ENCODE measurements around the gene SLC35F1.
A peak's percentile ranks its signal among the peaks of the same experiment; 100 is the strongest.

The SLC35F1 gene

DNA sequence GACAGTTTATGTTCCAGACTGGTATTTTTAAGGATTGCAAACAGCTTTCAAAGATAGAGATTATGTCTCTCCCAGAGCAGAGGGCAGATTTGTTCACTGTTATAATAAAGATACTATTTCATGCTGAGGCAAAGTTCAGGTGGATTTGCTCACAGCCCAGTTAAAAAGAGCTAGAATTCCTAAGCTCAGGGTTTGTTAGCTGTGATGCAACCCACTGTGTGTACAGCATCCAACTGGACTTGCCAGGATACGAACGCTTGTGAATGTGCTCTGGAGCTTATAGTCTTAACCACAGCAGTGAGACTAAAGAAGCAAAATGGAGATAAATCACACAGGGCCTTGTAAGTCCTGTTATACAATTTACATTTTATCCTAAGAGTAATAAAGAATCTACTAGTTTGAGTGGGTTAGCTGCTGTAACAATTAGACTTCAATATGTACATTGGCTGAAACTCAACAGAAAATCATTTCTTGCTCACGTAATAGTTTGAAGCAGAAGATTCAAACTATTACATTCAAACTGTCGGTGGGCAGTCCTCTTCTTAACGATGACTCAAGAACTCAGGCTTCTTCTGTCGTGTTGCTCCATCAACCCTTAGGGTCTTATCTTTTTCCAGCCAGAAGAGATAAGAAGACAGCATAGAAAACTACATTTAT lies 437.1 kb downstream of the SLC35F1 start:
- no peak for DNase-seq (ENCODE audit: low read depth)
- H3K4me3 ChIP-seq (ENCODE audit: control insufficient read depth, low read depth, low read length): no peak overlapping the region
- TF ChIP-seq, protein P1, sequence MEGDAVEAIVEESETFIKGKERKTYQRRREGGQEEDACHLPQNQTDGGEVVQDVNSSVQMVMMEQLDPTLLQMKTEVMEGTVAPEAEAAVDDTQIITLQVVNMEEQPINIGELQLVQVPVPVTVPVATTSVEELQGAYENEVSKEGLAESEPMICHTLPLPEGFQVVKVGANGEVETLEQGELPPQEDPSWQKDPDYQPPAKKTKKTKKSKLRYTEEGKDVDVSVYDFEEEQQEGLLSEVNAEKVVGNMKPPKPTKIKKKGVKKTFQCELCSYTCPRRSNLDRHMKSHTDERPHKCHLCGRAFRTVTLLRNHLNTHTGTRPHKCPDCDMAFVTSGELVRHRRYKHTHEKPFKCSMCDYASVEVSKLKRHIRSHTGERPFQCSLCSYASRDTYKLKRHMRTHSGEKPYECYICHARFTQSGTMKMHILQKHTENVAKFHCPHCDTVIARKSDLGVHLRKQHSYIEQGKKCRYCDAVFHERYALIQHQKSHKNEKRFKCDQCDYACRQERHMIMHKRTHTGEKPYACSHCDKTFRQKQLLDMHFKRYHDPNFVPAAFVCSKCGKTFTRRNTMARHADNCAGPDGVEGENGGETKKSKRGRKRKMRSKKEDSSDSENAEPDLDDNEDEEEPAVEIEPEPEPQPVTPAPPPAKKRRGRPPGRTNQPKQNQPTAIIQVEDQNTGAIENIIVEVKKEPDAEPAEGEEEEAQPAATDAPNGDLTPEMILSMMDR (conservative IDR thresholded peaks at IDR 0.05; ENCODE audit: control insufficient read depth, insufficient read depth, low read depth, low read length): no peak

DNA sequence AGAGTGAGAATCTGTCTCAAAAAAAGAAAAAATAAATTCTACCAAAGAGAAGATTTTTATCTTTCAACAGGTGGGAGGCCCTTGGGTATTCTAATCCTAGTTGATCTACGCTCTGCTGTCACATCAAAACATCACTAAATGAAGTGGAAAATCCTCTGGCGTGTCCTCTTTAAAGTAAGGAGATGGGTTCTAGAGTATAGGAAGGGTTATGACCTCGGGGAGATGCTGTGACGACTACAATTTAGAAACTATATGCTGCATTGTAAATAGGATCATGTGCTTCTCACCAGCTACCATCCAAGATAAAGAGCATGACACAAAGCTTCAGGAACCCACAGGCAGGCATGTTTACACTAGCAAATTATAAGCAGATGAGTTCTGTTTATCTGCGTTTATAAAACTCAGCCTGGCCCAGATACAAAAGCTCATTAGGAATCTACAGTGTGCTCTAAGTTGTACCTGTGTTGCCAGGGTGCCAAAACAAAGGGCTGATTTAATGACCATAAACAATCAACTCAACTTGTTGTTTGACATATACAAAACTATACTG lies 443.9 kb downstream of the SLC35F1 start:
- peak; percentile 36 for DNase-seq (ENCODE audit: low read depth)
- TF ChIP-seq, protein P1 (conservative IDR thresholded peaks at IDR 0.05; ENCODE audit: control insufficient read depth, insufficient read depth, low read depth, low read length): no peak
- H3K4me3 ChIP-seq (ENCODE audit: control insufficient read depth, low read depth, low read length): no peak overlapping the region

DNA sequence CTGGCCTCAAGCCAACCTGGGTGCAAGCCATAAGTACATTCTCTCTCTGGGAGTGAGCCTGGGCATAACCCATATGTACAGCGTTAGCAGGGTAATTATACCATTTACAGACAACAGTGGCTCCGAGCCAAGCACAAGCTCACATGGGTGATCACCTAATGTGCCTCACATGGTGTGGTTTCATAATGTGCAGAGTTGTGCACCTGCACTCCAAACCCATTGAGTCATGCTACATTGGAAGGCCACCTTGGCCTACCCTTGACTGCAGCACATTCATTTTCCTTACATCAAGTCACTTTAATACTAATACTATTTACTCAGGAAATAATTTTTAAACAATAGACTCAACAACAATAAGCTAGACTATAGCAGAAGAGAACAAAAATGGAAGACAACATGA lies 446.5 kb downstream of the SLC35F1 start:
- no peak overlapping the region for H3K4me3 ChIP-seq (ENCODE audit: control insufficient read depth, low read depth, low read length)
- no peak for DNase-seq (ENCODE audit: low read depth)
- TF ChIP-seq, protein P1 (conservative IDR thresholded peaks at IDR 0.05; ENCODE audit: control insufficient read depth, insufficient read depth, low read depth, low read length): no peak

DNA sequence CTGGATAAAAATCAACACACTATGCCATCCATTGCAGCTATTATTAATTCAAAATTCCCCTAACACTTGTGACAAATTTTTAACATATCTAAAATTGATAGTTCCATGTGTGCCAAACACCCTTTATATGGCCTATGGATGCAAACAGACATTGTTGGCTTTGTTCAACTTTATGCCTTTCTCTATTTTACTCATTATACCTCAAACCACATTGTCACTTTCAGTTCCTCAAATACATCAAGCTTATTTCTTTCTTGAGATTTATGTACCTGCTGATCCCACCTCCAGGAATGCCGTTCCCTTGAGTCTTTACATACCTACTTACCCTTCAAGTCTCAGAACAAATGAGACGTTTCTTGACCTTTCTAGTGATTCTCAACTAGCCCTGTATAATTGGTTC lies 447.6 kb downstream of the SLC35F1 start:
- no peak overlapping the region for H3K4me3 ChIP-seq (ENCODE audit: control insufficient read depth, low read depth, low read length)
- TF ChIP-seq, protein P1 (conservative IDR thresholded peaks at IDR 0.05; ENCODE audit: control insufficient read depth, insufficient read depth, low read depth, low read length): no peak
- DNase-seq (ENCODE audit: low read depth): no peak

DNA sequence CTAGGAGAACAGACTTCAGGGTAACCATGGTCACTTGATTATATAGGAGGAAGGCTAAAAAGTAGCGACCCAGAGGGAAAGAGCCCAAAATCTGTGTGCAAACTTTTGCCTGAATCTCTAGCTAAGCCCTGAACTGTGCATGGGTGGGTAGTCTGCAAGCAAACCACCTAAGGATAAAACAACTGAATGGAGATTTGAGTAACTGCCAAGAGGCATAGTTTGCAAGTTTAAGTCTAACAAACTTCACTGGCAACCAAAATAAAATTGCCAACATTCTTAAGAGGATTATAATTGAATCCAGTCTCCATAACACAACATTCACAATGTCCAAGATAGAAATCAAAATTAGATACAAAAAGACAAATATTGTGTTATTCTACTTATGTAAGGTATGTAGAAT lies 449.0 kb downstream of the SLC35F1 start:
- no peak for DNase-seq (ENCODE audit: low read depth)
- TF ChIP-seq, protein P1 (conservative IDR thresholded peaks at IDR 0.05; ENCODE audit: control insufficient read depth, insufficient read depth, low read depth, low read length): no peak
- no peak overlapping the region for H3K4me3 ChIP-seq (ENCODE audit: control insufficient read depth, low read depth, low read length)

DNA sequence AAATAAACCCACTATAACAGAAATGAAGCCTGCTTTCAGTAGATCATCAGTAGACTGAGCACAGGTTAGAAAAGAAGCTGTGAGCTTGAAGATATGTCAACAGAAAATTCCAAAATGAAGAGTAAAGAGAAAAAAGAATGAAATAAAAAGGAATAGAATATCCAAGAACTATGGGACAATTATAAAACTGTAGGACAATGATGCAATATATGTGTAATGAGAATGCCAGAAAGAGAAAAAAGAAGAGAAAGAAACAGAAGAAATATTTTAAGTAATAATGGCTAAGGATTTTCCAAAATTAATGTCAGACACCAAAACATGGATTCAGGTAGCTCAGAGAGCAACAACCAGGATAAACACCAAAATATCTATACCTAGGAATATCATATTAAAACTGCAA lies 449.6 kb downstream of the SLC35F1 start:
- no peak for DNase-seq (ENCODE audit: low read depth)
- H3K4me3 ChIP-seq (ENCODE audit: control insufficient read depth, low read depth, low read length): no peak overlapping the region
- TF ChIP-seq, protein P1 (conservative IDR thresholded peaks at IDR 0.05; ENCODE audit: control insufficient read depth, insufficient read depth, low read depth, low read length): no peak

Measured in fibroblast of mammary gland (primary cell).